ENCODE measurements around the gene UXS1.

Gene UXS1

GRCh38 chr2:106053581-106053980 lies 140.5 kb downstream of the UXS1 start:
- no peak for TF ChIP-seq CTCF (IDR thresholded peaks at IDR 0.05)
- H3K4me1 Mint-ChIP-seq, result peaks cover 5% of the 10 kb centered on the region
- H3K4me3 Mint-ChIP-seq, result no peak overlapping the region
- H3K9me3 Mint-ChIP-seq, result no peaks in the 10 kb centered on the region
- no peaks in the 10 kb centered on the region for H3K27me3 Mint-ChIP-seq (ENCODE audit: low read depth, poor library complexity)
- no peak overlapping the region for H3K27ac Mint-ChIP-seq
- H3K36me3 Mint-ChIP-seq (ENCODE audit: low read depth), result no peaks in the 10 kb centered on the region
- no peak for DNase-seq

GRCh38 chr2:106053116-106053515 lies 141.0 kb downstream of the UXS1 start:
- no peak for TF ChIP-seq CTCF (IDR thresholded peaks at IDR 0.05)
- Mint-ChIP-seq H3K27ac (no peak overlapping the region), H3K4me3 (no peak overlapping the region), H3K4me1 (peaks cover 5% of the 10 kb centered on the region), H3K27me3 (ENCODE audit: low read depth, poor library complexity) (no peaks in the 10 kb centered on the region), H3K36me3 (ENCODE audit: low read depth) (no peaks in the 10 kb centered on the region), H3K9me3 (no peaks in the 10 kb centered on the region)
- no peak for DNase-seq

- no peak for DNase-seq
- Mint-ChIP-seq H3K9me3 (no peaks in the 10 kb centered on the region), H3K36me3 (ENCODE audit: low read depth) (no peaks in the 10 kb centered on the region), H3K4me3 (no peak overlapping the region), H3K27ac (no peak overlapping the region), H3K4me1 (peaks cover 25% of the 10 kb centered on the region), H3K27me3 (ENCODE audit: low read depth, poor library complexity) (no peaks in the 10 kb centered on the region)
- TF ChIP-seq CTCF (IDR thresholded peaks at IDR 0.05), result no peak
Measured at GRCh38 chr2:106044859-106045258, 149.2 kb downstream of the UXS1 start.

- Mint-ChIP-seq H3K27me3 (ENCODE audit: low read depth, poor library complexity) (no peaks in the 10 kb centered on the region), H3K4me3 (no peak overlapping the region), H3K36me3 (ENCODE audit: low read depth) (no peaks in the 10 kb centered on the region), H3K27ac (peak overlapping the region; percentile 47), H3K4me1 (peaks cover 30% of the 10 kb centered on the region), H3K9me3 (no peaks in the 10 kb centered on the region)
- DNase-seq, result no peak
- no peak for TF ChIP-seq CTCF (IDR thresholded peaks at IDR 0.05)
Measured at GRCh38 chr2:106044021-106044420, 150.1 kb downstream of the UXS1 start.
